KBM-7 (cell line): ENCODE data around the gene KRTDAP.
"Not testable (repeated sequence)": the region's sequence is repeated elsewhere in the genome, so short reads cannot be mapped to it uniquely, and the experiment has no call there.

Experiments
- DNase-seq: peaks from one replicate; pipeline ENCODE4 v3.0.0-alpha.2; 2015
- in situ Hi-C: fragments of 300-500 bp; cut with MboI; formaldehyde crosslinking; loops from 2 replicates; pipeline ENCODE4 v1.14.3; 2020; ENCODE audit warnings: low sequenced_read_pairs, low pct_unique_long_range_greater_than_20kb, mixed read lengths

KRTDAP gene

GRCh38 chr19:35491836-35492360, 1.6 kb upstream of the KRTDAP start:
- no peak for DNase-seq
- in situ Hi-C loops: no loop called here

- no peak for DNase-seq
- in situ Hi-C loops: no loop called here
These were observed 1.6 kb downstream of the KRTDAP start for GRCh38 chr19:35488677-35489076.

GRCh38 chr19:35487656-35488182, 2.5 kb downstream of the KRTDAP start:
- in situ Hi-C loops: no loop called here

GRCh38 chr19:35486268-35486708, 4.0 kb downstream of the KRTDAP start:
- no peak for DNase-seq
- in situ Hi-C loops: no loop called here

More at GRCh38 chr19:35487656-35488182, 2.5 kb downstream of the KRTDAP start:
- no peak for DNase-seq

- in situ Hi-C loops: no loop called here
- no peak for DNase-seq
These were observed 5.8 kb downstream of the KRTDAP start for GRCh38 chr19:35484252-35485036.

GRCh38 chr19:35483089-35483488, 7.2 kb downstream of the KRTDAP start:
- no peak for DNase-seq
- in situ Hi-C loops: no loop called here

GRCh38 chr19:35478794-35479677, 11.2 kb downstream of the KRTDAP start:
- in situ Hi-C loops: no loop called here
- no peak for DNase-seq

GRCh38 chr19:35476149-35476548, 14.1 kb downstream of the KRTDAP start:
- in situ Hi-C loops: no loop called here
- no peak for DNase-seq

- in situ Hi-C loops, DNase-seq: not testable (repeated sequence)
These were observed 15.7 kb downstream of the KRTDAP start for GRCh38 chr19:35474594-35474993.

- DNase-seq: no peak
- in situ Hi-C loops: no loop called here
These were observed 16.2 kb downstream of the KRTDAP start for GRCh38 chr19:35474104-35474503.

- DNase-seq: no peak
These were observed 18.3 kb downstream of the KRTDAP start for GRCh38 chr19:35471946-35472345.

GRCh38 chr19:35471075-35471474, 19.2 kb downstream of the KRTDAP start:
- DNase-seq, in situ Hi-C loops: not testable (repeated sequence)

More at GRCh38 chr19:35471946-35472345, 18.3 kb downstream of the KRTDAP start:
- in situ Hi-C loops: no loop called here

GRCh38 chr19:35470128-35470527, 20.1 kb downstream of the KRTDAP start:
- in situ Hi-C loops: no loop called here
- no peak for DNase-seq

- DNase-seq: peak; percentile 66
- in situ Hi-C loops: no loop called here
These were observed 21.6 kb downstream of the KRTDAP start for GRCh38 chr19:35468637-35469036.

GRCh38 chr19:35466259-35466658, 24.0 kb downstream of the KRTDAP start:
- in situ Hi-C loops: no loop called here
- no peak for DNase-seq

GRCh38 chr19:35462956-35463355, 27.3 kb downstream of the KRTDAP start:
- DNase-seq, in situ Hi-C loops: not testable (repeated sequence)

- peak; percentile 90 for DNase-seq
These were observed 27.7 kb downstream of the KRTDAP start for GRCh38 chr19:35462476-35462953.

GRCh38 chr19:35461788-35462187, 28.5 kb downstream of the KRTDAP start:
- DNase-seq, in situ Hi-C loops: not testable (repeated sequence)

More at GRCh38 chr19:35462476-35462953, 27.7 kb downstream of the KRTDAP start:
- in situ Hi-C loops: no loop called here

- in situ Hi-C loops: no loop called here
- no peak for DNase-seq
These were observed 29.2 kb downstream of the KRTDAP start for GRCh38 chr19:35461060-35461459.
